ENCODE results near the gene GALNT16. TPM values are rescaled to one million over a fixed set of nuclear protein-coding genes. Genes with fewer than 3 reads are reported as not detected.

Gene GALNT16
- total RNA-seq, 4 donors from 2014 or later: 2.5 to 11.3 (median 2.8) TPM

DNA sequence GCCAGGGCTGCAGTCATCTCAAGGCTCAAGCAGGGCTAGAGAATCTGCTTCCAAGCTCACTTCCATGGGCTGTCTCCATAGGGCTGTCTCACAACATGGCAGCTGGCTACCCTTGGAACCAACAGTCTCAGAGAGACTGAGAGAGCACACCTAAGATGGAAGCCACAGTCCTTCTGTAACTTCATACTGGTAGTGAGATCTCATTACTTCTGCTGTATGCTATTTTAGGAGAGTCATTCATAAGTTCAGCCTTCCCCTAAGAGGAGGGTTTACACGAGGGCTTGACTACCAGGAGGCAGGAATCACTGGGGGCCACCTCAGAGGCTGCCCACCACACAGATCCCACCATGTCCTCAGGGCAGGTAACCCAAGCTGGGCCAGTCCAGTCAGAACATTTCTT, 108.4 kb downstream of the GALNT16 start:
- no peaks in the 10 kb centered on the region for H3K4me1 ChIP-seq
- 78% methylated on average over 1 of the region's 1 CpG; no CpG with 5 or more reads in 1 of the 2 donors for WGBS, 2 donors (ENCODE audit: low coverage in 1 of 2)
- peaks cover 4% of the 10 kb centered on the region for H3K27me3 ChIP-seq
- in situ Hi-C loops (cut with MboI; ENCODE audit: low pct_ligation_motif_present in 1 of 4, low pct_unique_long_range_greater_than_20kb in 1 of 4, low sequenced_read_pairs in 3 of 4): no loop called here
- no peak for TF ChIP-seq POLR2AphosphoS5 (IDR thresholded peaks at IDR 0.05)
- no peak for TF ChIP-seq POLR2A (IDR thresholded peaks at IDR 0.05)
- TF ChIP-seq, protein P1, sequence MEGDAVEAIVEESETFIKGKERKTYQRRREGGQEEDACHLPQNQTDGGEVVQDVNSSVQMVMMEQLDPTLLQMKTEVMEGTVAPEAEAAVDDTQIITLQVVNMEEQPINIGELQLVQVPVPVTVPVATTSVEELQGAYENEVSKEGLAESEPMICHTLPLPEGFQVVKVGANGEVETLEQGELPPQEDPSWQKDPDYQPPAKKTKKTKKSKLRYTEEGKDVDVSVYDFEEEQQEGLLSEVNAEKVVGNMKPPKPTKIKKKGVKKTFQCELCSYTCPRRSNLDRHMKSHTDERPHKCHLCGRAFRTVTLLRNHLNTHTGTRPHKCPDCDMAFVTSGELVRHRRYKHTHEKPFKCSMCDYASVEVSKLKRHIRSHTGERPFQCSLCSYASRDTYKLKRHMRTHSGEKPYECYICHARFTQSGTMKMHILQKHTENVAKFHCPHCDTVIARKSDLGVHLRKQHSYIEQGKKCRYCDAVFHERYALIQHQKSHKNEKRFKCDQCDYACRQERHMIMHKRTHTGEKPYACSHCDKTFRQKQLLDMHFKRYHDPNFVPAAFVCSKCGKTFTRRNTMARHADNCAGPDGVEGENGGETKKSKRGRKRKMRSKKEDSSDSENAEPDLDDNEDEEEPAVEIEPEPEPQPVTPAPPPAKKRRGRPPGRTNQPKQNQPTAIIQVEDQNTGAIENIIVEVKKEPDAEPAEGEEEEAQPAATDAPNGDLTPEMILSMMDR (IDR thresholded peaks at IDR 0.05): no peak
- TF ChIP-seq EP300 (IDR thresholded peaks at IDR 0.05; ENCODE audit: low read depth): no peak
- no peak overlapping the region for H3K4me3 ChIP-seq
- no peaks in the 10 kb centered on the region for H3K9me3 ChIP-seq
- intact Hi-C loops (cut with DNase I; ENCODE audit: low total_unique reads): no loop called here
- H3K27ac ChIP-seq: no peak overlapping the region
- no peaks in the 10 kb centered on the region for H3K36me3 ChIP-seq
- no peak for DNase-seq

DNA sequence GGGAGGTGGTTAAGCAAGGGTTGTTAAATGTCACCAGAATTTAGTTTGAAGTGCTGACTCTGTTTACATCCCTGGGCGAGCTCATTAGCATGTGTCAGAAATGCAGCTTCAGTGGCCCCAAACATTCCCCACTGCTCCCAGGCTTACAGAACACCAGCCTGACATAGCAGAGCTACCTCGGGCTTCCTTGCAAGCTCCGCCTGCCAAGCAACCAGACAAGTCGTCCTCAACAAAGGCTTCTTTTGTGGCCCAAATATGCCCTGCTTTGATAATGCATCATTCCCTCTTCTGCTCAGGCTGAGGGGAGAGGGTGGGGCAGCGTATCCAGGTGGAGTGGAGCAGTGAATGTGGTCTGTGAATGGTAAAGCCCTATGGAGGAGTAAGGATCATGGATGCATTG, 110.1 kb downstream of the GALNT16 start:
- H3K27ac ChIP-seq: no peak overlapping the region
- no peak for TF ChIP-seq POLR2A (IDR thresholded peaks at IDR 0.05)
- TF ChIP-seq EP300 (IDR thresholded peaks at IDR 0.05; ENCODE audit: low read depth): no peak
- no peak for TF ChIP-seq POLR2AphosphoS5 (IDR thresholded peaks at IDR 0.05)
- TF ChIP-seq, protein P1 (IDR thresholded peaks at IDR 0.05): no peak
- intact Hi-C loops (cut with DNase I; ENCODE audit: low total_unique reads): no loop called here
- no peak for DNase-seq
- no peak overlapping the region for H3K4me3 ChIP-seq
- no peaks in the 10 kb centered on the region for H3K36me3 ChIP-seq
- 20 to 65% methylated on average over 2 to 5 of the region's 5 CpGs for WGBS, 2 donors (ENCODE audit: low coverage in 1 of 2)
- H3K4me1 ChIP-seq: no peaks in the 10 kb centered on the region
- H3K9me3 ChIP-seq: no peaks in the 10 kb centered on the region
- H3K27me3 ChIP-seq: no peaks in the 10 kb centered on the region
- in situ Hi-C loops (cut with MboI; ENCODE audit: low pct_ligation_motif_present in 1 of 4, low pct_unique_long_range_greater_than_20kb in 1 of 4, low sequenced_read_pairs in 3 of 4): no loop called here

DNA sequence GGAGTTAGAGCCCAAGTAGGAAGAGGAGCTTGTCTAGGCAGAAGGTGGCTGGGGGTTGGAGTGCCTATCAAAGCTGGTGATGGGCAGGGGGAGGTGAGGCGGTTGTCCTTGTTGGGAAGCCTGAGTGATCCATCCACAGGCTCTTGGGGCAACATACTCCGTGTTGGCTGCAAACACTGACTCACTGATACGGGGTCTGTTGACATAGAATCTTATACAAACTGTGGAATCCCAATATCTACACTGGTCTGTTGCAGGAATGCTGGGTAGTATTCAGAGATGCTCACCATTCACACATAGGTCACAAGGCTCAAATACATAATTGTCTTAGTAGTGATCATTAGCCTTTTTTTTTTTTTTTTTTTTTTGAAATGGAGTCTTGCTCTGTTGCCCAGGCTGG, 112.2 kb downstream of the GALNT16 start:
- Histone ChIP-seq H3K27me3 (no peaks in the 10 kb centered on the region), H3K4me1 (no peaks in the 10 kb centered on the region), H3K9me3 (no peaks in the 10 kb centered on the region), H3K4me3 (no peak overlapping the region), H3K27ac (no peak overlapping the region), H3K36me3 (peaks cover 0 to 13% (median 0%) of the 10 kb centered on the region in 4 donors)
- TF ChIP-seq POLR2AphosphoS5 (IDR thresholded peaks at IDR 0.05) (no peak), POLR2A (IDR thresholded peaks at IDR 0.05) (no peak), EP300 (IDR thresholded peaks at IDR 0.05; ENCODE audit: low read depth) (no peak)
- TF ChIP-seq, protein P1 (IDR thresholded peaks at IDR 0.05): no peak
- 98% methylated on average over 3 of the region's 3 CpGs; no CpG with 5 or more reads in 1 of the 2 donors for WGBS, 2 donors (ENCODE audit: low coverage in 1 of 2)
- intact Hi-C loops (cut with DNase I; ENCODE audit: low total_unique reads) (no loop called here), in situ Hi-C loops (cut with MboI; ENCODE audit: low pct_ligation_motif_present in 1 of 4, low pct_unique_long_range_greater_than_20kb in 1 of 4, low sequenced_read_pairs in 3 of 4) (no loop called here)
- no peak for DNase-seq

DNA sequence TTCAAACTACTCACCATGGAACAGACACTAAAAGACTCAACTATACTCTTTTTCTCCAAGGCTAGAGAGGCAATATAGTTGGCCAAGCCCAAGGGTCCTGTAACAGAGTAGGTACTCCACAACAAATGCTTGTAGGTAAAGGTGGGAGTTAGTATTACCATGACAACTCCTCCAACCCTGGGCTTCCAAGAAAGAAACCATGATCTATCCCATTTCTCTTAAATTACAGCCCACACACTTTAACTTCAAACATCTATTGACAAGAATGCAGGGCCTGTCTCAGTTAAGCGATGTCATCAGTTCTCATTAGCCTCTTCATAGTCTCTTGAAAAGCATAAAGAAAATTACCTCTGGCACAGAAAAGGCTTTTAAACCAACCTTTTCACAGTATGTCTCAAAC, 113.1 kb downstream of the GALNT16 start:
- in situ Hi-C loops (cut with MboI; ENCODE audit: low pct_ligation_motif_present in 1 of 4, low pct_unique_long_range_greater_than_20kb in 1 of 4, low sequenced_read_pairs in 3 of 4) (no loop called here), intact Hi-C loops (cut with DNase I; ENCODE audit: low total_unique reads) (no loop called here)
- Histone ChIP-seq H3K4me1 (no peaks in the 10 kb centered on the region), H3K4me3 (no peak overlapping the region), H3K27ac (no peak overlapping the region), H3K27me3 (no peaks in the 10 kb centered on the region), H3K9me3 (no peaks in the 10 kb centered on the region), H3K36me3 (peaks cover 0 to 16% (median 0%) of the 10 kb centered on the region in 4 donors)
- DNase-seq: no peak
- no peak for TF ChIP-seq EP300 (IDR thresholded peaks at IDR 0.05; ENCODE audit: low read depth)
- TF ChIP-seq, protein P1 (IDR thresholded peaks at IDR 0.05): no peak
- TF ChIP-seq POLR2AphosphoS5 (IDR thresholded peaks at IDR 0.05): no peak
- TF ChIP-seq POLR2A (IDR thresholded peaks at IDR 0.05): no peak
- 3% methylated on average over 1 of the region's 1 CpG; no CpG with 5 or more reads in 1 of the 2 donors for WGBS, 2 donors (ENCODE audit: low coverage in 1 of 2)

All from transverse colon (tissue), 4 donors.